SK-N-SH (cell line): ENCODE results near the gene PPP1R16B. TPM values are rescaled to one million over a fixed set of nuclear protein-coding genes. Genes with fewer than 3 reads are reported as not detected.

Experiments
- CTCF ChIA-PET: fragments of 300-600, 350-600 bp; formaldehyde crosslinking; extraction: SDS; loops from one replicate; lab custom pipeline; 2021; lab: Yijun Ruan, JAX
- POLR2A ChIA-PET: fragments of 350-600 bp; sonication (Branson Sonifier 250); formaldehyde crosslinking; extraction: SDS; loops from one replicate; lab custom pipeline; 2020; ENCODE audit warnings: antibody characterized with exemption, inconsistent platforms; lab: Yijun Ruan, JAX
- DNase-seq: peaks from one replicate; pipeline ENCODE4 v3.0.0; 2012
- H2AFZ ChIP-seq: fragments of 200-600 bp; sonication (generic); 2 replicates; pipeline ENCODE4 v1.8.1; 2016; ENCODE audit warnings: antibody characterized with exemption, mild to moderate bottlenecking, low read depth
- H3F3A ChIP-seq: fragments of 200-600 bp; sonication (generic); replicated peaks from 2 replicates; pipeline ENCODE3; 2016; ENCODE audit warnings: antibody characterized with exemption, mild to moderate bottlenecking; ENCODE audit not compliant: insufficient read depth
- H3K27ac ChIP-seq, 2 experiments: fragments of 200-500 bp in 1 of 2; fragments of 200-600 bp in 1 of 2; sonication (Bioruptor generic) in 1 of 2; sonication (generic), shearing (Covaris generic) in 1 of 2; 2 replicates each; pipeline versions ENCODE4 v1.5.1 to v1.6.1; 2014 to 2016; ENCODE audit warnings: low read depth in 2 of 2, inconsistent platforms in 1 of 2, low read length in 1 of 2, mild to moderate bottlenecking in 1 of 2, mixed read lengths in 1 of 2
- H3K27me3 ChIP-seq: fragments of 200-600 bp; sonication (generic), shearing (Covaris generic); 2 replicates; pipeline ENCODE4 v1.6.1; 2016; ENCODE audit warnings: mixed run types; ENCODE audit not compliant: insufficient read depth
- H3K36me3 ChIP-seq, 2 experiments: fragments of 200-500 bp in 1 of 2; fragments of 200-600 bp in 1 of 2; sonication (Bioruptor generic) in 1 of 2; sonication (generic) in 1 of 2; replicated peaks in 1 of 2; 2 replicates each; pipeline versions ENCODE3 to v1.5.1; 2014 to 2016; ENCODE audit warnings: low read length in 1 of 2, mild to moderate bottlenecking in 1 of 2; ENCODE audit not compliant: insufficient read depth in 2 of 2, control insufficient read depth in 1 of 2
- H3K4me1 ChIP-seq, 2 experiments: fragments of 200-500 bp in 1 of 2; fragments of 200-600 bp in 1 of 2; sonication (Bioruptor generic) in 1 of 2; sonication (generic), shearing (Covaris generic) in 1 of 2; 2 replicates each; pipeline versions ENCODE4 v1.5.1 to v1.6.1; 2014 to 2016; ENCODE audit warnings: low read depth in 1 of 2, low read length in 1 of 2, mixed run types in 1 of 2; ENCODE audit not compliant: insufficient read depth in 2 of 2, control insufficient read depth in 1 of 2
- H3K4me2 ChIP-seq: fragments of 200-600 bp; sonication (generic), shearing (Covaris generic); 2 replicates; pipeline ENCODE4 v1.6.1; 2017; ENCODE audit warnings: mixed run types
- H3K4me3 ChIP-seq, 2 experiments: fragments of 200-500 bp in 1 of 2; fragments of 200-600 bp in 1 of 2; sonication (Bioruptor generic) in 1 of 2; sonication (generic), shearing (Covaris generic) in 1 of 2; 2 replicates each; pipeline versions ENCODE4 v1.5.1 to v1.8.1; 2014 to 2016; ENCODE audit warnings: low read depth in 2 of 2, inconsistent platforms in 1 of 2, low read length in 1 of 2, mild to moderate bottlenecking in 1 of 2, mixed read lengths in 1 of 2, moderate library complexity in 1 of 2
- H3K79me2 ChIP-seq: fragments of 200-600 bp; sonication (generic); 2 replicates; pipeline ENCODE4 v1.8.1; 2017; ENCODE audit warnings: mild to moderate bottlenecking; ENCODE audit not compliant: insufficient read depth
- H3K9ac ChIP-seq: fragments of 200-600 bp; sonication (generic); 2 replicates; pipeline ENCODE4 v1.6.1; 2017; ENCODE audit warnings: mixed run types
- H3K9me2 ChIP-seq: fragments of 200-600 bp; sonication (generic); 2 replicates; pipeline ENCODE4 v1.6.1; 2017; ENCODE audit warnings: mixed run types
- H3K9me3 ChIP-seq: fragments of 200-600 bp; sonication (generic); 2 replicates; pipeline ENCODE4 v1.6.1; 2017; ENCODE audit warnings: mixed run types, mild to moderate bottlenecking, moderate library complexity
- H4K20me1 ChIP-seq: fragments of 200-600 bp; sonication (generic); 2 replicates; pipeline ENCODE4 v1.6.1; 2017; ENCODE audit warnings: mild to moderate bottlenecking, mixed run types; ENCODE audit not compliant: insufficient read depth
- GABPA ChIP-seq: IDR thresholded peaks from 2 replicates; pipeline ENCODE4 v1.4.0; 2012; ENCODE audit warnings: low read depth, mild to moderate bottlenecking
- GATA2 ChIP-seq: sonication (generic); formaldehyde crosslinking; IDR thresholded peaks from 2 replicates; pipeline ENCODE4 v1.5.0; 2020; ENCODE audit warnings: mild to moderate bottlenecking, missing genetic modification reagents
- IRF3 ChIP-seq: fragments of 150-350 bp; IDR thresholded peaks from 2 replicates; pipeline ENCODE4 v1.6.1; 2016; ENCODE audit warnings: mild to moderate bottlenecking, low read depth, low read length
- JUND ChIP-seq: IDR thresholded peaks from 2 replicates; pipeline ENCODE4 v1.4.0; 2012
- MAX ChIP-seq: IDR thresholded peaks from 2 replicates; pipeline ENCODE4 v1.4.0; 2012; ENCODE audit warnings: low read depth
- MEF2A ChIP-seq: IDR thresholded peaks from 2 replicates; pipeline ENCODE4 v1.4.0; 2012; ENCODE audit warnings: low read depth, borderline replicate concordance
- NFIC ChIP-seq: IDR thresholded peaks from 2 replicates; pipeline ENCODE4 v1.4.0; 2012; ENCODE audit warnings: borderline replicate concordance
- NRF1 ChIP-seq: IDR thresholded peaks from 2 replicates; pipeline ENCODE4 v1.6.1; 2012; ENCODE audit warnings: low read depth, mild to moderate bottlenecking, low read length
- POLR2AphosphoS5 ChIP-seq: IDR thresholded peaks from 2 replicates; pipeline ENCODE4 v1.6.1; 2012; ENCODE audit warnings: low read depth, low read length
- RAD21 ChIP-seq: IDR thresholded peaks from 2 replicates; pipeline ENCODE4 v1.6.1; 2012; ENCODE audit warnings: mild to moderate bottlenecking, low read length
- RXRA ChIP-seq: IDR thresholded peaks from 2 replicates; pipeline ENCODE4 v1.4.0; 2012; ENCODE audit warnings: low read depth, mild to moderate bottlenecking, borderline replicate concordance
- SIN3A ChIP-seq: IDR thresholded peaks from 2 replicates; pipeline ENCODE4 v1.6.1; 2012; ENCODE audit warnings: low read depth, mild to moderate bottlenecking, low read length, moderate library complexity, borderline replicate concordance
- SMC3 ChIP-seq: IDR thresholded peaks from 2 replicates; pipeline ENCODE4 v1.6.1; 2012; ENCODE audit warnings: low read depth, low read length, improper control_type of control experiment
- USF1 ChIP-seq: IDR thresholded peaks from 2 replicates; pipeline ENCODE4 v1.4.0; 2012; ENCODE audit warnings: low read depth, borderline replicate concordance
- ZBTB33 ChIP-seq: IDR thresholded peaks from 2 replicates; pipeline ENCODE4 v1.4.0; 2012; ENCODE audit warnings: low read depth, borderline replicate concordance
- WGBS: methylation state at CpG from one replicate; pipeline ENCODE4 v1.1.6; 2017; ENCODE audit warnings: low lambda C conversion rate; 5-methylcytosine and 5-hydroxymethylcytosine counted together
- polyA plus RNA-seq, 3 experiments: library from polyadenylated mRNA; depleted of rRNA; stranded (reverse); fragments of >200 nt; gene quantifications; 2 replicates each; pipeline ENCODE4 v1.2.3, GENCODE V29; 2012
- TF ChIP-seq, protein P1 (sequence below): IDR thresholded peaks from 2 replicates; pipeline ENCODE4; 2012
- TF ChIP-seq, protein P2 (sequence below): IDR thresholded peaks from 2 replicates; pipeline ENCODE4 v1.6.1; 2012; ENCODE audit warnings: mild to moderate bottlenecking, low read depth, low read length, moderate library complexity

PPP1R16B gene
- polyA plus RNA-seq, 1 of the 3 experiments (the other 2 are of a cell fraction), result 0.28 TPM

- Histone ChIP-seq H3K4me2 (no peak overlapping the region), H4K20me1 (no peaks in the 10 kb centered on the region), H3F3A (no peaks in the 10 kb centered on the region), H3K9ac (no peak overlapping the region), H3K9me2 (no peaks in the 10 kb centered on the region), H3K36me3 (no peaks in the 10 kb centered on the region), H3K4me3 (no peak overlapping the region), H2AFZ (no peak overlapping the region), H3K27ac (no peak overlapping the region; a peak in 1 of 4 replicates), H3K4me1 (peaks cover 0 to 26% of the 10 kb centered on the region in 2 experiments; a peak in 1 of 4 replicates), H3K9me3 (no peaks in the 10 kb centered on the region), H3K79me2 (no peaks in the 10 kb centered on the region), H3K27me3 (peaks cover 16% of the 10 kb centered on the region; the same call in 1 of the 2 replicates)
- TF ChIP-seq JUND, result no peak
- no peak for TF ChIP-seq NFIC
- TF ChIP-seq MEF2A, result no peak
- TF ChIP-seq IRF3, result no peak
- ChIA-PET POLR2A (no interaction called here), CTCF (interaction anchor here (0.6 to 1.1 kb wide), 3 partner anchors 22 to 83 kb away, joined by 3 read pairs; no protein-coding TSS in a partner anchor)
- 50% methylated on average over 4 of the region's 4 CpGs for WGBS
- DNase-seq, result no peak
Observed at GRCh38 chr20:38811769-38812168, 6.3 kb downstream of the PPP1R16B start.

DNA sequence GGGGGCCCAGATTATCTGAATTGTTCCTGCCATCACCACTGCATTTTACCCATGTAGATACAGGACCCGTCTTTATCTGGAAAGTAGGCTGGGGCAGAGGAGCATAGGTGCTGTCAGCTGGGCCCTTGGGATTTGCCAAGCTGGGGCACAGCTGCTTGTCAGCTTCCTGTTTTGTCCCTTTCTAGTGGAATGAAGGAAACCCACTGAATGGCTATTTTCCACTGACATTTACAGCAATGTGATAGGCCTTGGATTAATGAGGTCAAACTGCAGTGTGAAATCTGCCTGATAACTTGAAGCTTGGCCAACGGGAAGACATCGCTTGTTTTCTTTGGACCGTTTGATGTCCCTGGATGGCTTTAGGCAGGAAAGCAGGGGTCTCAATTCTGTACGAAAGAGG is 6.7 kb downstream of the PPP1R16B start:
- H2AFZ ChIP-seq, result no peak overlapping the region
- 59% methylated on average over 5 of the region's 5 CpGs for WGBS
- no peak for TF ChIP-seq ZBTB33
- TF ChIP-seq, protein P1, sequence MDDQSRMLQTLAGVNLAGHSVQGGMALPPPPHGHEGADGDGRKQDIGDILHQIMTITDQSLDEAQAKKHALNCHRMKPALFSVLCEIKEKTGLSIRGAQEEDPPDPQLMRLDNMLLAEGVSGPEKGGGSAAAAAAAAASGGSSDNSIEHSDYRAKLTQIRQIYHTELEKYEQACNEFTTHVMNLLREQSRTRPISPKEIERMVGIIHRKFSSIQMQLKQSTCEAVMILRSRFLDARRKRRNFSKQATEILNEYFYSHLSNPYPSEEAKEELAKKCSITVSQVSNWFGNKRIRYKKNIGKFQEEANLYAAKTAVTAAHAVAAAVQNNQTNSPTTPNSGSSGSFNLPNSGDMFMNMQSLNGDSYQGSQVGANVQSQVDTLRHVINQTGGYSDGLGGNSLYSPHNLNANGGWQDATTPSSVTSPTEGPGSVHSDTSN, result no peak
- no peak for TF ChIP-seq JUND
- no peak for TF ChIP-seq SIN3A
- no peak for TF ChIP-seq GATA2 (CRISPR knock-in tag)
- TF ChIP-seq USF1, result no peak
- TF ChIP-seq RAD21, result no peak
- no peak for TF ChIP-seq NRF1
- TF ChIP-seq GABPA, result no peak
- no peak for TF ChIP-seq SMC3
- TF ChIP-seq, protein P2, sequence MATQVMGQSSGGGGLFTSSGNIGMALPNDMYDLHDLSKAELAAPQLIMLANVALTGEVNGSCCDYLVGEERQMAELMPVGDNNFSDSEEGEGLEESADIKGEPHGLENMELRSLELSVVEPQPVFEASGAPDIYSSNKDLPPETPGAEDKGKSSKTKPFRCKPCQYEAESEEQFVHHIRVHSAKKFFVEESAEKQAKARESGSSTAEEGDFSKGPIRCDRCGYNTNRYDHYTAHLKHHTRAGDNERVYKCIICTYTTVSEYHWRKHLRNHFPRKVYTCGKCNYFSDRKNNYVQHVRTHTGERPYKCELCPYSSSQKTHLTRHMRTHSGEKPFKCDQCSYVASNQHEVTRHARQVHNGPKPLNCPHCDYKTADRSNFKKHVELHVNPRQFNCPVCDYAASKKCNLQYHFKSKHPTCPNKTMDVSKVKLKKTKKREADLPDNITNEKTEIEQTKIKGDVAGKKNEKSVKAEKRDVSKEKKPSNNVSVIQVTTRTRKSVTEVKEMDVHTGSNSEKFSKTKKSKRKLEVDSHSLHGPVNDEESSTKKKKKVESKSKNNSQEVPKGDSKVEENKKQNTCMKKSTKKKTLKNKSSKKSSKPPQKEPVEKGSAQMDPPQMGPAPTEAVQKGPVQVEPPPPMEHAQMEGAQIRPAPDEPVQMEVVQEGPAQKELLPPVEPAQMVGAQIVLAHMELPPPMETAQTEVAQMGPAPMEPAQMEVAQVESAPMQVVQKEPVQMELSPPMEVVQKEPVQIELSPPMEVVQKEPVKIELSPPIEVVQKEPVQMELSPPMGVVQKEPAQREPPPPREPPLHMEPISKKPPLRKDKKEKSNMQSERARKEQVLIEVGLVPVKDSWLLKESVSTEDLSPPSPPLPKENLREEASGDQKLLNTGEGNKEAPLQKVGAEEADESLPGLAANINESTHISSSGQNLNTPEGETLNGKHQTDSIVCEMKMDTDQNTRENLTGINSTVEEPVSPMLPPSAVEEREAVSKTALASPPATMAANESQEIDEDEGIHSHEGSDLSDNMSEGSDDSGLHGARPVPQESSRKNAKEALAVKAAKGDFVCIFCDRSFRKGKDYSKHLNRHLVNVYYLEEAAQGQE, result no peak
- no peak for TF ChIP-seq NFIC
- TF ChIP-seq MAX, result no peak
- no peak for TF ChIP-seq MEF2A
- no peak for TF ChIP-seq POLR2AphosphoS5
- TF ChIP-seq RXRA, result no peak
- H3K79me2 ChIP-seq, result no peaks in the 10 kb centered on the region
- H3K27me3 ChIP-seq, result peaks cover 12% of the 10 kb centered on the region; the same call in 1 of the 2 replicates
- no peak overlapping the region for H3K27ac ChIP-seq
- H3K9me2 ChIP-seq, result no peaks in the 10 kb centered on the region
- H4K20me1 ChIP-seq, result no peaks in the 10 kb centered on the region
- DNase-seq, result no peak
- CTCF ChIA-PET, result interaction anchor here (0.6 to 1.1 kb wide), 3 partner anchors 22 to 82 kb away, joined by 3 read pairs; no protein-coding TSS in a partner anchor
- H3F3A ChIP-seq, result no peaks in the 10 kb centered on the region
- H3K9me3 ChIP-seq, result no peaks in the 10 kb centered on the region
- POLR2A ChIA-PET, result no interaction called here
- H3K4me3 ChIP-seq, result no peak overlapping the region
- peaks cover 0 to 23% of the 10 kb centered on the region in 2 experiments; a peak in 1 of 4 replicates for H3K4me1 ChIP-seq
- no peak overlapping the region for H3K9ac ChIP-seq
- H3K36me3 ChIP-seq, result no peaks in the 10 kb centered on the region
- H3K4me2 ChIP-seq, result no peak overlapping the region
